Posterior vena cava (tissue), 2 donors: ENCODE data around the gene VASP. TPM values are rescaled to one million over a fixed set of nuclear protein-coding genes. Genes with fewer than 3 reads are reported as not detected.

Source experiments
- DNase-seq: peaks from one replicate; pipeline ENCODE4 v3.0.0-alpha.2; 2020; ENCODE audit warnings: low spot score
- intact Hi-C, 2 donors: fragments of 100-400 bp; cut with DNase I; formaldehyde crosslinking; loops; one replicate each; pipeline versions ENCODE4 v1.14.1 to v1.14.2; 2022 to 2023
- total RNA-seq, 2 donors: library from RNA; stranded (reverse); fragmentation: NEBNext Ultra II Directional; extraction: Animal tissue kit (Norgen Biotek cat#: 25700); gene quantifications; one replicate each; pipeline ENCODE4 v1.2.1, GENCODE V29; 2021
- donor health status: DM: yes; HTN: yes; CAD: no.
- donor health status: DM: yes; HTN: yes; CAD: no.

Gene VASP
- total RNA-seq, 2 donors from 2014 or later: 159 to 204 TPM

- DNase-seq: no peak
- intact Hi-C loops: no loop called here
Measured at GRCh38 chr19:45492627-45493470, 14.4 kb upstream of the VASP start.

- intact Hi-C loops: no loop called here
- DNase-seq: no peak
Measured at GRCh38 chr19:45494261-45494916, 12.9 kb upstream of the VASP start.

GRCh38 chr19:45495178-45495577 lies 12.1 kb upstream of the VASP start:
- DNase-seq: no peak
- intact Hi-C loops: no loop called here

GRCh38 chr19:45496349-45496953 lies 10.8 kb upstream of the VASP start:
- intact Hi-C loops: loop anchor here in 1 of 2 donors (2.0 kb wide), 1 partner anchor 72 kb away; no protein-coding TSS in a partner anchor
- no peak for DNase-seq

GRCh38 chr19:45497791-45498190 lies 9.5 kb upstream of the VASP start:
- no peak for DNase-seq
- intact Hi-C loops: loop anchor here in 1 of 2 donors (2.0 kb wide), 1 partner anchor 71 kb away; no protein-coding TSS in a partner anchor

GRCh38 chr19:45498411-45499195 lies 8.7 kb upstream of the VASP start, which contains the start of gene PPM1N:
TSS of gene PPM1N (plus strand) at chr19:45498443. CDS start at chr19:45498473, 30 bp downstream.
- DNase-seq: no peak
- intact Hi-C loops: no loop called here

- intact Hi-C loops: no loop called here
Measured at GRCh38 chr19:45499196-45500180, 7.8 kb upstream of the VASP start.

GRCh38 chr19:45500918-45501729 lies 6.2 kb upstream of the VASP start:
- intact Hi-C loops: no loop called here
- DNase-seq: no peak

More at GRCh38 chr19:45499196-45500180, 7.8 kb upstream of the VASP start:
- no peak for DNase-seq

- DNase-seq: no peak
- intact Hi-C loops: no loop called here
Measured at GRCh38 chr19:45501730-45502014, 5.6 kb upstream of the VASP start.

- intact Hi-C loops: no loop called here
- no peak for DNase-seq
Measured at GRCh38 chr19:45502111-45502510, 5.2 kb upstream of the VASP start.

- intact Hi-C loops: no loop called here
- DNase-seq: no peak
Measured at GRCh38 chr19:45503909-45504308, 3.4 kb upstream of the VASP start.

- no peak for DNase-seq
- intact Hi-C loops: no loop called here
Measured at GRCh38 chr19:45505151-45505995, 1.9 kb upstream of the VASP start.

GRCh38 chr19:45505996-45506245 lies 1.4 kb upstream of the VASP start:
- intact Hi-C loops: no loop called here
- no peak for DNase-seq

GRCh38 chr19:45506246-45506988 lies 862 bp upstream of the VASP start:
- intact Hi-C loops: no loop called here
- peak; percentile 98 for DNase-seq

- intact Hi-C loops: no loop called here
- no peak for DNase-seq
Measured at GRCh38 chr19:45507872-45508416, 665 bp downstream of the VASP start.

GRCh38 chr19:45508417-45508860 lies 1.2 kb downstream of the VASP start:
- intact Hi-C loops: no loop called here
- no peak for DNase-seq
